Tibial nerve (tissue), 3 donors: ENCODE measurements around the gene RAB8A.

Experiments used
- CTCF ChIP-seq, 5 experiments: fragments of 200-600 bp in 3 of 5; fragments of 450-650 bp in 2 of 5; sonication (generic) in 3 of 5; IDR thresholded peaks; one replicate each; pipeline ENCODE4 v1.5.1; 2016 to 2019; ENCODE audit warnings: antibody characterized with exemption in 5 of 5, mild to moderate bottlenecking in 3 of 5, moderate library complexity in 2 of 5
- POLR2A ChIP-seq, 2 donors: fragments of 450-650 bp; IDR thresholded peaks; one replicate each; pipeline ENCODE4 v1.6.1; 2017; ENCODE audit warnings: antibody characterized with exemption in 2 of 2, mild to moderate bottlenecking in 2 of 2, moderate library complexity in 2 of 2

- no peak for TF ChIP-seq POLR2A (IDR thresholded peaks at IDR 0.05)
- TF ChIP-seq CTCF (IDR thresholded peaks at IDR 0.05): no peak
Observed at GRCh38 chr19:16142032-16142580, 30.4 kb downstream of the RAB8A start.
